SK-N-SH (cell line): ENCODE data around the gene SEMA3C. TPM values are rescaled to one million over a fixed set of nuclear protein-coding genes. Genes with fewer than 3 reads are reported as not detected.

Source experiments
- CTCF ChIA-PET: fragments of 300-600, 350-600 bp; formaldehyde crosslinking; extraction: SDS; loops from one replicate; lab custom pipeline; 2021; lab: Yijun Ruan, JAX
- POLR2A ChIA-PET: fragments of 350-600 bp; sonication (Branson Sonifier 250); formaldehyde crosslinking; extraction: SDS; loops from one replicate; lab custom pipeline; 2020; ENCODE audit warnings: antibody characterized with exemption, inconsistent platforms; lab: Yijun Ruan, JAX
- DNase-seq: peaks from one replicate; pipeline ENCODE4 v3.0.0; 2012
- H2AFZ ChIP-seq: fragments of 200-600 bp; sonication (generic); 2 replicates; pipeline ENCODE4 v1.8.1; 2016; ENCODE audit warnings: antibody characterized with exemption, mild to moderate bottlenecking, low read depth
- H3F3A ChIP-seq: fragments of 200-600 bp; sonication (generic); replicated peaks from 2 replicates; pipeline ENCODE3; 2016; ENCODE audit warnings: antibody characterized with exemption, mild to moderate bottlenecking; ENCODE audit not compliant: insufficient read depth
- H3K27ac ChIP-seq, 2 experiments: fragments of 200-500 bp in 1 of 2; fragments of 200-600 bp in 1 of 2; sonication (Bioruptor generic) in 1 of 2; sonication (generic), shearing (Covaris generic) in 1 of 2; 2 replicates each; pipeline versions ENCODE4 v1.5.1 to v1.6.1; 2014 to 2016; ENCODE audit warnings: low read depth in 2 of 2, inconsistent platforms in 1 of 2, low read length in 1 of 2, mild to moderate bottlenecking in 1 of 2, mixed read lengths in 1 of 2
- H3K27me3 ChIP-seq: fragments of 200-600 bp; sonication (generic), shearing (Covaris generic); 2 replicates; pipeline ENCODE4 v1.6.1; 2016; ENCODE audit warnings: mixed run types; ENCODE audit not compliant: insufficient read depth
- H3K36me3 ChIP-seq, 2 experiments: fragments of 200-500 bp in 1 of 2; fragments of 200-600 bp in 1 of 2; sonication (Bioruptor generic) in 1 of 2; sonication (generic) in 1 of 2; replicated peaks in 1 of 2; 2 replicates each; pipeline versions ENCODE3 to v1.5.1; 2014 to 2016; ENCODE audit warnings: low read length in 1 of 2, mild to moderate bottlenecking in 1 of 2; ENCODE audit not compliant: insufficient read depth in 2 of 2, control insufficient read depth in 1 of 2
- H3K4me1 ChIP-seq, 2 experiments: fragments of 200-500 bp in 1 of 2; fragments of 200-600 bp in 1 of 2; sonication (Bioruptor generic) in 1 of 2; sonication (generic), shearing (Covaris generic) in 1 of 2; 2 replicates each; pipeline versions ENCODE4 v1.5.1 to v1.6.1; 2014 to 2016; ENCODE audit warnings: low read depth in 1 of 2, low read length in 1 of 2, mixed run types in 1 of 2; ENCODE audit not compliant: insufficient read depth in 2 of 2, control insufficient read depth in 1 of 2
- H3K4me2 ChIP-seq: fragments of 200-600 bp; sonication (generic), shearing (Covaris generic); 2 replicates; pipeline ENCODE4 v1.6.1; 2017; ENCODE audit warnings: mixed run types
- H3K4me3 ChIP-seq, 2 experiments: fragments of 200-500 bp in 1 of 2; fragments of 200-600 bp in 1 of 2; sonication (Bioruptor generic) in 1 of 2; sonication (generic), shearing (Covaris generic) in 1 of 2; 2 replicates each; pipeline versions ENCODE4 v1.5.1 to v1.8.1; 2014 to 2016; ENCODE audit warnings: low read depth in 2 of 2, inconsistent platforms in 1 of 2, low read length in 1 of 2, mild to moderate bottlenecking in 1 of 2, mixed read lengths in 1 of 2, moderate library complexity in 1 of 2
- H3K79me2 ChIP-seq: fragments of 200-600 bp; sonication (generic); 2 replicates; pipeline ENCODE4 v1.8.1; 2017; ENCODE audit warnings: mild to moderate bottlenecking; ENCODE audit not compliant: insufficient read depth
- H3K9ac ChIP-seq: fragments of 200-600 bp; sonication (generic); 2 replicates; pipeline ENCODE4 v1.6.1; 2017; ENCODE audit warnings: mixed run types
- H3K9me2 ChIP-seq: fragments of 200-600 bp; sonication (generic); 2 replicates; pipeline ENCODE4 v1.6.1; 2017; ENCODE audit warnings: mixed run types
- H3K9me3 ChIP-seq: fragments of 200-600 bp; sonication (generic); 2 replicates; pipeline ENCODE4 v1.6.1; 2017; ENCODE audit warnings: mixed run types, mild to moderate bottlenecking, moderate library complexity
- H4K20me1 ChIP-seq: fragments of 200-600 bp; sonication (generic); 2 replicates; pipeline ENCODE4 v1.6.1; 2017; ENCODE audit warnings: mild to moderate bottlenecking, mixed run types; ENCODE audit not compliant: insufficient read depth
- CHD2 ChIP-seq: fragments of 150-350 bp; IDR thresholded peaks from 2 replicates; pipeline ENCODE4 v1.6.1; 2018; ENCODE audit warnings: low read length; ENCODE audit not compliant: partially characterized antibody
- EZH2phosphoT487 ChIP-seq: fragments of 200-600 bp; sonication (generic); IDR thresholded peaks from 2 replicates; pipeline ENCODE4 v1.6.1; 2017; ENCODE audit warnings: low read depth, mixed run types, mild to moderate bottlenecking, antibody characterized with exemption, moderate library complexity, borderline replicate concordance
- FOSL2 ChIP-seq: IDR thresholded peaks from 2 replicates; pipeline ENCODE4 v1.4.0; 2012; ENCODE audit warnings: low read depth, mild to moderate bottlenecking, moderate library complexity, borderline replicate concordance
- FOXJ3 ChIP-seq: sonication (generic); formaldehyde crosslinking; IDR thresholded peaks from 2 replicates; pipeline ENCODE4 v1.5.1; 2020; ENCODE audit warnings: mild to moderate bottlenecking, missing genetic modification reagents
- GATA2 ChIP-seq: sonication (generic); formaldehyde crosslinking; IDR thresholded peaks from 2 replicates; pipeline ENCODE4 v1.5.0; 2020; ENCODE audit warnings: mild to moderate bottlenecking, missing genetic modification reagents
- IRF3 ChIP-seq: fragments of 150-350 bp; IDR thresholded peaks from 2 replicates; pipeline ENCODE4 v1.6.1; 2016; ENCODE audit warnings: mild to moderate bottlenecking, low read depth, low read length
- JUND ChIP-seq: IDR thresholded peaks from 2 replicates; pipeline ENCODE4 v1.4.0; 2012
- MAX ChIP-seq: IDR thresholded peaks from 2 replicates; pipeline ENCODE4 v1.4.0; 2012; ENCODE audit warnings: low read depth
- NFIC ChIP-seq: IDR thresholded peaks from 2 replicates; pipeline ENCODE4 v1.4.0; 2012; ENCODE audit warnings: borderline replicate concordance
- POLR2AphosphoS5 ChIP-seq: IDR thresholded peaks from 2 replicates; pipeline ENCODE4 v1.6.1; 2012; ENCODE audit warnings: low read depth, low read length
- RAD21 ChIP-seq: IDR thresholded peaks from 2 replicates; pipeline ENCODE4 v1.6.1; 2012; ENCODE audit warnings: mild to moderate bottlenecking, low read length
- RCOR1 ChIP-seq: fragments of 150-350 bp; IDR thresholded peaks from 2 replicates; pipeline ENCODE4 v1.6.1; 2017; ENCODE audit warnings: antibody characterized with exemption, low read length
- RFX5 ChIP-seq: IDR thresholded peaks from 2 replicates; pipeline ENCODE4 v1.6.1; 2012; ENCODE audit warnings: mild to moderate bottlenecking, improper control_type of control experiment, low read length
- TCF12 ChIP-seq: IDR thresholded peaks from 2 replicates; pipeline ENCODE4 v1.4.0; 2012
- USF1 ChIP-seq: IDR thresholded peaks from 2 replicates; pipeline ENCODE4 v1.4.0; 2012; ENCODE audit warnings: low read depth, borderline replicate concordance
- YY1 ChIP-seq: IDR thresholded peaks from 2 replicates; pipeline ENCODE4 v1.4.0; 2012; ENCODE audit warnings: low read depth, mild to moderate bottlenecking
- ZBTB33 ChIP-seq: IDR thresholded peaks from 2 replicates; pipeline ENCODE4 v1.4.0; 2012; ENCODE audit warnings: low read depth, borderline replicate concordance
- WGBS: methylation state at CpG from one replicate; pipeline ENCODE4 v1.1.6; 2017; ENCODE audit warnings: low lambda C conversion rate; 5-methylcytosine and 5-hydroxymethylcytosine counted together
- polyA plus RNA-seq, 3 experiments: library from polyadenylated mRNA; depleted of rRNA; stranded (reverse); fragments of >200 nt; gene quantifications; 2 replicates each; pipeline ENCODE4 v1.2.3, GENCODE V29; 2012

SEMA3C gene
- polyA plus RNA-seq, 1 of the 3 experiments (the other 2 are of a cell fraction), result 51.1 TPM

- H3K79me2 ChIP-seq, result no peaks in the 10 kb centered on the region
- no peak overlapping the region for H3K4me2 ChIP-seq
- H3K4me3 ChIP-seq, result no peak overlapping the region
- ChIA-PET CTCF (interaction anchor here (1.0 to 2.9 kb wide), 5 partner anchors 10 to 512 kb away, joined by 3 to 10 read pairs (median 4); no protein-coding TSS in a partner anchor), POLR2A (no interaction called here)
- H3K27me3 ChIP-seq, result no peaks in the 10 kb centered on the region
- no peaks in the 10 kb centered on the region for H3K9me2 ChIP-seq
- no peak overlapping the region for H2AFZ ChIP-seq
- 94% methylated on average over 2 of the region's 2 CpGs for WGBS
- H3F3A ChIP-seq, result peaks cover 31% of the 10 kb centered on the region
- peaks cover 5 to 12% of the 10 kb centered on the region in 2 experiments; a peak in 3 of 4 replicates for H3K4me1 ChIP-seq
- no peak for DNase-seq
- no peaks in the 10 kb centered on the region for H3K36me3 ChIP-seq
- no peaks in the 10 kb centered on the region for H4K20me1 ChIP-seq
- 0 out of 2 replicates have a peak, but pooled peaks cover 5% of the 10 kb centered on the region for H3K9me3 ChIP-seq
- TF ChIP-seq NFIC (no peak), JUND (no peak), RAD21 (no peak), MAX (no peak)
- H3K9ac ChIP-seq, result no peak overlapping the region
- peak overlapping the region in 1 of 2 experiments; percentile 6; a peak in 1 of 4 replicates for H3K27ac ChIP-seq
Observed at GRCh38 chr7:80945976-80946375, 27.1 kb upstream of the SEMA3C start.

- no peaks in the 10 kb centered on the region for H3K27me3 ChIP-seq
- no peaks in the 10 kb centered on the region for H3K79me2 ChIP-seq
- POLR2A ChIA-PET, result no interaction called here
- H3K27ac ChIP-seq, result peak overlapping the region; percentile 11 to 79; a peak in 3 of 4 replicates
- CTCF ChIA-PET, result no interaction called here
- peaks cover 32% of the 10 kb centered on the region for H3F3A ChIP-seq
- H3K4me2 ChIP-seq, result no peak overlapping the region
- H2AFZ ChIP-seq, result no peak overlapping the region; the same call in 1 of the 2 replicates
- peaks cover 5 to 18% of the 10 kb centered on the region in 2 experiments; a peak in 3 of 4 replicates for H3K4me1 ChIP-seq
- TF ChIP-seq RFX5, result no peak
- TF ChIP-seq GATA2 (CRISPR knock-in tag), result 0 out of 2 replicates have a peak, but pooled peaks have one; percentile 28
- DNase-seq, result no peak
- no peaks in the 10 kb centered on the region for H3K36me3 ChIP-seq
- H3K9me3 ChIP-seq, result 0 out of 2 replicates have a peak, but pooled peaks cover 5% of the 10 kb centered on the region
- H4K20me1 ChIP-seq, result no peaks in the 10 kb centered on the region
- H3K9ac ChIP-seq, result no peak overlapping the region
- no peaks in the 10 kb centered on the region for H3K9me2 ChIP-seq
- no peak overlapping the region for H3K4me3 ChIP-seq
- WGBS, result 100% methylated on average over 1 of the region's 1 CpG
Observed at GRCh38 chr7:80943342-80943741, 24.5 kb upstream of the SEMA3C start.

GRCh38 chr7:80942261-80943041 lies 23.6 kb upstream of the SEMA3C start:
- no peaks in the 10 kb centered on the region for H3K79me2 ChIP-seq
- 9% methylated on average over 2 of the region's 2 CpGs for WGBS
- TF ChIP-seq NFIC (peak; percentile 95), RCOR1 (0 out of 2 replicates have a peak, but pooled peaks have one; percentile 19), ZBTB33 (0 out of 2 replicates have a peak, but pooled peaks have one; percentile 62), TCF12 (peak; percentile 95), FOSL2 (peak; percentile 98), CHD2 (no peak), IRF3 (no peak), POLR2AphosphoS5 (peak; percentile 56; the same call in 1 of the 2 replicates), YY1 (peak; percentile 52; the same call in 1 of the 2 replicates), FOXJ3 (CRISPR knock-in tag) (no peak), USF1 (0 out of 2 replicates have a peak, but pooled peaks have one; percentile 41), EZH2phosphoT487 (no peak)

More at GRCh38 chr7:80942261-80943041, 23.6 kb upstream of the SEMA3C start:
- ChIA-PET POLR2A (no interaction called here), CTCF (interaction anchor here (0.8 kb wide), 1 partner anchor 23 kb away, joined by 3 read pairs; no protein-coding TSS in a partner anchor)
- peak overlapping the region; percentile 79 to 87 for H3K27ac ChIP-seq
- H3K4me3 ChIP-seq, result no peak overlapping the region
- no peaks in the 10 kb centered on the region for H3K9me2 ChIP-seq
- H3F3A ChIP-seq, result peaks cover 32% of the 10 kb centered on the region
- H4K20me1 ChIP-seq, result no peaks in the 10 kb centered on the region
- 0 out of 2 replicates have a peak, but pooled peaks cover 5% of the 10 kb centered on the region for H3K9me3 ChIP-seq
- H3K9ac ChIP-seq, result no peak overlapping the region; the same call in 1 of the 2 replicates
- DNase-seq, result peak; percentile 38
- no peaks in the 10 kb centered on the region for H3K27me3 ChIP-seq
- peak overlapping the region; percentile 3; the same call in 1 of the 2 replicates for H2AFZ ChIP-seq
- peaks cover 5 to 18% of the 10 kb centered on the region in 2 experiments; a peak in 3 of 4 replicates for H3K4me1 ChIP-seq
- H3K4me2 ChIP-seq, result peak overlapping the region; percentile 22; the same call in 1 of the 2 replicates
- H3K36me3 ChIP-seq, result no peaks in the 10 kb centered on the region
